IMR-90 (cell line): ENCODE data around the gene NHSL1.

Experiments used
- CEBPB ChIP-seq: IDR thresholded peaks from 2 replicates; pipeline ENCODE4 v1.6.1; 2012; ENCODE audit warnings: low read depth, low read length, improper control_type of control experiment
- CTCF ChIP-seq: conservative IDR thresholded peaks from 2 replicates; pipeline ENCODE4 v1.5.1; 2012; ENCODE audit warnings: mild to moderate bottlenecking, low read depth, low read length, improper control_type of control experiment
- FOS ChIP-seq: fragments of 150-350 bp; IDR thresholded peaks from 2 replicates; pipeline ENCODE4 v1.6.1; 2016; ENCODE audit warnings: low read depth, low read length
- MAZ ChIP-seq: IDR thresholded peaks from 2 replicates; pipeline ENCODE4 v1.6.1; 2012; ENCODE audit warnings: low read depth, mild to moderate bottlenecking, low read length, improper control_type of control experiment, moderate library complexity, borderline replicate concordance
- RAD21 ChIP-seq: IDR thresholded peaks from 2 replicates; pipeline ENCODE4 v1.6.1; 2012; ENCODE audit warnings: low read length, improper control_type of control experiment
- RCOR1 ChIP-seq: IDR thresholded peaks from 2 replicates; pipeline ENCODE4 v1.6.1; 2012; ENCODE audit warnings: mild to moderate bottlenecking, low read length, improper control_type of control experiment; ENCODE audit not compliant: insufficient replicate concordance
- TF ChIP-seq, protein P1 (sequence below): fragments of 150-350 bp; IDR thresholded peaks from 2 replicates; pipeline ENCODE4 v1.6.1; 2017; ENCODE audit warnings: mild to moderate bottlenecking, antibody characterized with exemption, low read length, low read depth

DNA sequence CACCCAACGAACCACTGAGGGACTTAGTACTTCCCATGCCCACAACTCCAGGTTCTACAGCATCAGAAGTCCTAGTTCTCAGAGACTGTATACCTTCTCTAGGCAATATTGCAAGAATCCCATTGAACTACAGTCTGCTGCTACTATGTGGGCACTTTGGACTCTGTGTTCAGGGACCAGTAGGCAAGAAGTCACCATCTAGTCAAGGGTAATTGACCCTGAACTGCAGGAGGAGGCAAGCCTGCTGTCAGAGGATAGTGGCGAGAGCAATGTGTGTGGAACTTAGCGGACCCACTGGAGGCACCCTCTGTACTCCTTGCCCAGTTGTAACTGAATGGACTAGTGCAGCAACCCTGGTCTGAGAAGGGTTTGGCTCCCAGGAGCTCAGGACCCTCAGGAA, 79.5 kb downstream of the NHSL1 start:
- TF ChIP-seq RAD21 = no peak
- no peak for TF ChIP-seq CTCF
- no peak for TF ChIP-seq CEBPB
- no peak for TF ChIP-seq MAZ
- no peak for TF ChIP-seq RCOR1
- no peak for TF ChIP-seq FOS
- TF ChIP-seq, protein P1, sequence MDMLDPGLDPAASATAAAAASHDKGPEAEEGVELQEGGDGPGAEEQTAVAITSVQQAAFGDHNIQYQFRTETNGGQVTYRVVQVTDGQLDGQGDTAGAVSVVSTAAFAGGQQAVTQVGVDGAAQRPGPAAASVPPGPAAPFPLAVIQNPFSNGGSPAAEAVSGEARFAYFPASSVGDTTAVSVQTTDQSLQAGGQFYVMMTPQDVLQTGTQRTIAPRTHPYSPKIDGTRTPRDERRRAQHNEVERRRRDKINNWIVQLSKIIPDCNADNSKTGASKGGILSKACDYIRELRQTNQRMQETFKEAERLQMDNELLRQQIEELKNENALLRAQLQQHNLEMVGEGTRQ = no peak
